Ascending aorta (tissue), 2 donors: ENCODE measurements around the gene ANKRD10. TPM values are rescaled to one million over a fixed set of nuclear protein-coding genes. Genes with fewer than 3 reads are reported as not detected.
"Not testable (repeated sequence)": the region's sequence is repeated elsewhere in the genome, so short reads cannot be mapped to it uniquely, and the experiment has no call there.

ENCODE experiments used
- DNase-seq, 2 donors: peaks; one replicate each; pipeline ENCODE4 v3.0.0-alpha.2; 2019; ENCODE audit warnings: low spot score in 2 of 2
- H3K27ac ChIP-seq, 2 donors: fragments of 200-600 bp; sonication (generic); one replicate each; pipeline ENCODE4 v1.5.1; 2016 to 2017; ENCODE audit warnings: mild to moderate bottlenecking in 1 of 2
- H3K27me3 ChIP-seq: fragments of 200-600 bp; sonication (generic); one replicate; pipeline ENCODE4 v1.5.1; 2017
- H3K36me3 ChIP-seq, 2 donors: fragments of 200-600 bp; sonication (generic); one replicate each; pipeline ENCODE4 v1.5.1; 2016
- H3K4me1 ChIP-seq, 2 donors: fragments of 200-600 bp; sonication (generic); one replicate each; pipeline ENCODE4 v1.5.1; 2016 to 2017; ENCODE audit warnings: mild to moderate bottlenecking in 1 of 2
- H3K4me3 ChIP-seq, 2 donors: fragments of 200-600 bp; sonication (generic); one replicate each; pipeline ENCODE4 v1.5.1; 2016 to 2017; ENCODE audit warnings: mild to moderate bottlenecking in 1 of 2
- H3K9me3 ChIP-seq, 2 donors: fragments of 200-600 bp; sonication (generic); one replicate each; pipeline ENCODE4 v1.5.1; 2016
- intact Hi-C: fragments of 100-400 bp; cut with DNase I; formaldehyde crosslinking; loops from one replicate; pipeline ENCODE4 v1.15.1; 2023
- total RNA-seq: library from RNA; depleted of rRNA; stranded (reverse); fragments of >200 nt; gene quantifications from one replicate; pipeline ENCODE4 v1.1.0, GENCODE V29; 2016
- TF ChIP-seq, protein P1 (sequence below), 3 experiments: fragments of 200-600 bp in 2 of 3; fragments of 450-650 bp in 1 of 3; sonication (generic) in 2 of 3; IDR thresholded peaks; one replicate each; pipeline ENCODE4 v1.5.1; 2016 to 2019; ENCODE audit warnings: antibody characterized with exemption in 3 of 3, mild to moderate bottlenecking in 1 of 3, moderate library complexity in 1 of 3

Gene ANKRD10
- total RNA-seq, 1 donor from 2014 or later: 100 TPM

DNA sequence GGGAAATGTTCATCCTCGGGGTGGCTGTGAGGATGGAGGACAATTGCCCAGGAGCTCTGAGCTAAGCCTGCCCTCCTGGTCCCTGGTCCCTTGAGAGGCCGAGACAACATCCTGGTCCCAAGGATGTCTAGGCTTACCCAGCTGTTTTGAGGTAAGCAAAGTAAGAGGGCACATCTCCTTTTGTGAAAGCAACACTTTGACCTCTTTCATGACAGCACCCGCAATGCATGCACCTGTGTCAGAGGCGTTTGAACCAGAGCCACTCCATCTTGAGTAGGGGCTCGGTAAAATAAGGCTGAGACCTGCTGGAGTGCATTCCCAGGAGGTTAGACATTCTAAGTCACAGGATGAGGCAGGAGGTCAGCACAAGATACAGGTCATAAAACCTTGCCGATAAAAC lies 43.1 kb upstream of the ANKRD10 start:
- no peak overlapping the region for H3K4me3 ChIP-seq
- H3K4me1 ChIP-seq: peaks cover 0 to 5% of the 10 kb centered on the region in 2 donors
- H3K27me3 ChIP-seq: no peaks in the 10 kb centered on the region
- H3K9me3 ChIP-seq: no peaks in the 10 kb centered on the region
- no peak overlapping the region for H3K27ac ChIP-seq
- DNase-seq: no peak
- intact Hi-C loops: loop anchor here (5.0 kb wide), 1 partner anchor 49 kb away; no protein-coding TSS in a partner anchor
- TF ChIP-seq, protein P1, sequence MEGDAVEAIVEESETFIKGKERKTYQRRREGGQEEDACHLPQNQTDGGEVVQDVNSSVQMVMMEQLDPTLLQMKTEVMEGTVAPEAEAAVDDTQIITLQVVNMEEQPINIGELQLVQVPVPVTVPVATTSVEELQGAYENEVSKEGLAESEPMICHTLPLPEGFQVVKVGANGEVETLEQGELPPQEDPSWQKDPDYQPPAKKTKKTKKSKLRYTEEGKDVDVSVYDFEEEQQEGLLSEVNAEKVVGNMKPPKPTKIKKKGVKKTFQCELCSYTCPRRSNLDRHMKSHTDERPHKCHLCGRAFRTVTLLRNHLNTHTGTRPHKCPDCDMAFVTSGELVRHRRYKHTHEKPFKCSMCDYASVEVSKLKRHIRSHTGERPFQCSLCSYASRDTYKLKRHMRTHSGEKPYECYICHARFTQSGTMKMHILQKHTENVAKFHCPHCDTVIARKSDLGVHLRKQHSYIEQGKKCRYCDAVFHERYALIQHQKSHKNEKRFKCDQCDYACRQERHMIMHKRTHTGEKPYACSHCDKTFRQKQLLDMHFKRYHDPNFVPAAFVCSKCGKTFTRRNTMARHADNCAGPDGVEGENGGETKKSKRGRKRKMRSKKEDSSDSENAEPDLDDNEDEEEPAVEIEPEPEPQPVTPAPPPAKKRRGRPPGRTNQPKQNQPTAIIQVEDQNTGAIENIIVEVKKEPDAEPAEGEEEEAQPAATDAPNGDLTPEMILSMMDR (IDR thresholded peaks at IDR 0.05): no peak
- no peaks in the 10 kb centered on the region for H3K36me3 ChIP-seq

DNA sequence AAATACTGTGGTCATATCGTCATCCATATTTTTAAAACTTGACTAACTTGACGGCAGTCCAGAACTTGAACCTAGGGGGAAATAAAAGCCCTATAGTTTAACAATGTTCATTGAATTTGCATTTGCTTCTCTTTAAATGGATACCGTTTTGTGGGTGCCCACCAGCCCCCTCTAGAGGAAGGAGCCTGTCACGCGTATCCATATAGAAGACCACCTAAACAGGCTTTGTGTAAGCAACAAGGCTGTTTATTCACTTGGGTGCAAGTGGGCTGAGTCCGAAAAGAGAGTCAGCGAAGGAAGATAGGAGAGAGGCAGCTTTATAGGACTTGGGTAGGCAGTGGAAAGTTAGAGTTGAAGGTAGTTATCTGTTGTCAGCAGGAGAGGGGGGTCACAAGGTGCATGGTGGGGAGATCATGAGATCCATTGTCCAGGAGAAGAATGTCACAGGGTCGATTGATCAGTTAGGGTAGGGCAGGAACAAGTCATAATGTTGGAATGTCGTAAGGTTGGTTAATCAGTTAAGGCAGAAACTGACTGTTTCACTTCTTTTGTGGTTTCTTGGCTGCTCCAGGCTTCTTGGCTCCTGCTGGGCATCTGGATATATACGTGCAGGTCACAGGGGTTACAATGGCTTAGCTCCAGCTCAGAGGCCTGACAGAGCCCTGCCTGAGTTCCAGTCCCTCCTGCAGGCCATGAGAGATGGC lies 42.5 kb upstream of the ANKRD10 start:
- DNase-seq: no peak
- TF ChIP-seq, protein P1 (IDR thresholded peaks at IDR 0.05): no peak
- no peaks in the 10 kb centered on the region for H3K9me3 ChIP-seq
- H3K27me3 ChIP-seq: no peaks in the 10 kb centered on the region
- peaks cover 0 to 5% of the 10 kb centered on the region in 2 donors for H3K4me1 ChIP-seq
- no peak overlapping the region for H3K4me3 ChIP-seq
- intact Hi-C loops: loop anchor here (5.0 kb wide), 1 partner anchor 50 kb away; no protein-coding TSS in a partner anchor
- H3K36me3 ChIP-seq: no peaks in the 10 kb centered on the region
- no peak overlapping the region for H3K27ac ChIP-seq

- H3K9me3 ChIP-seq, H3K36me3 ChIP-seq, H3K4me3 ChIP-seq, DNase-seq, H3K4me1 ChIP-seq, H3K27me3 ChIP-seq, H3K27ac ChIP-seq: not testable (repeated sequence)
- intact Hi-C loops: loop anchor here (5.0 kb wide), 1 partner anchor 51 kb away; no protein-coding TSS in a partner anchor
These were observed 41.3 kb upstream of the ANKRD10 start for GRCh38 chr13:110956216-110956615.

GRCh38 chr13:110955608-110956007 lies 40.7 kb upstream of the ANKRD10 start:
- not testable (repeated sequence) for DNase-seq, H3K36me3 ChIP-seq, H3K4me3 ChIP-seq, H3K4me1 ChIP-seq, H3K27me3 ChIP-seq, H3K9me3 ChIP-seq
- intact Hi-C loops: loop anchor here (2.0 to 5.0 kb wide), 2 partner anchors 41 to 52 kb away; partner anchors contain the start of gene ANKRD10
- peak overlapping the region; percentile 64 to 74 for H3K27ac ChIP-seq

DNA sequence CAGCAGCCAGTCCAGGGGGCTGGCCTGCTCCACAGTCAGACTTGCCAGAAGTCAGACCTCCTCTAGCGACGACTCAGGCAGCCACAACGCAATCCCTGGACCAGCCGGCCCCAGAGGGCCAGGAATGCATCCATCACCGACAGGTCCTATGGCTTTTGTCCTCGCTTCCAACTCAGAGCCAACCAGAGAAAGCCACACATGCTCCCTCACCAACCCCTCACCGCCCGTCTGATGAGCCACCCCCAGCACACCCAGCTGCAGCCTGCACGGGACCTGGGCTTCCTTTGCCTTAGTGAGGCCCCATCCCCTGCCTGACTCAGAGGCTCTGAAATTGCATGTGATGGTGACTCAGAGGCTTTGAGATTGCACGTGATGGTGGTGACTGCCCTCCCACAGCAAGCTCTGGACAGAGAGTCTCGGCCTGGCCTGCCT lies 40.2 kb upstream of the ANKRD10 start:
- H3K27ac ChIP-seq: peak overlapping the region; percentile 64 to 74
- intact Hi-C loops: loop anchor here (2.0 to 5.0 kb wide), 2 partner anchors 40 to 52 kb away; partner anchors contain the start of gene ANKRD10
- not testable (repeated sequence) for H3K4me3 ChIP-seq, H3K4me1 ChIP-seq, H3K36me3 ChIP-seq, H3K9me3 ChIP-seq, H3K27me3 ChIP-seq
- DNase-seq: peak; percentile 85 to 91

DNA sequence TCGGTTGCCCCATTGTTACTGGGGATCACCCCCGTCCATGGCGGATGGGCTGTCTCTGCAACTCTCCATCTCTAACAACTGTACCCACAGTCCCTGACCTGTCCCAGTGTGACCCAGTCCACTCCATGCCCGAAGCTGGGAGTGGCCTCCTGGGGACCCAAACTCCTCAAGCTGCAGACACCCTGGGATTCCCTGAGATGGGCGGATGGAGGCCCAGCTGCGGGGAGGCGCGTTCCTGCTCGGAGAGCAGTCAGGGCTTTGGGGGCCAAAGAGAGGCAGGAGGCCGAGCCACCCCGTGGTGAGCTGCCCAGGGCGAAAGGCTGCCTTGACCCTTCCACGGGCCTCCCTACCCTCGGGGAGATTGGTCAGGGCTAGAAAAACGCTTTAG lies 39.7 kb upstream of the ANKRD10 start:
- not testable (repeated sequence) for H3K4me3 ChIP-seq, H3K4me1 ChIP-seq, H3K27me3 ChIP-seq, H3K9me3 ChIP-seq, H3K36me3 ChIP-seq, DNase-seq
- peak overlapping the region; percentile 64 to 74 for H3K27ac ChIP-seq
- intact Hi-C loops: loop anchor here (2.0 kb wide), 1 partner anchor 40 kb away; the partner anchor contains the start of gene ANKRD10

DNA sequence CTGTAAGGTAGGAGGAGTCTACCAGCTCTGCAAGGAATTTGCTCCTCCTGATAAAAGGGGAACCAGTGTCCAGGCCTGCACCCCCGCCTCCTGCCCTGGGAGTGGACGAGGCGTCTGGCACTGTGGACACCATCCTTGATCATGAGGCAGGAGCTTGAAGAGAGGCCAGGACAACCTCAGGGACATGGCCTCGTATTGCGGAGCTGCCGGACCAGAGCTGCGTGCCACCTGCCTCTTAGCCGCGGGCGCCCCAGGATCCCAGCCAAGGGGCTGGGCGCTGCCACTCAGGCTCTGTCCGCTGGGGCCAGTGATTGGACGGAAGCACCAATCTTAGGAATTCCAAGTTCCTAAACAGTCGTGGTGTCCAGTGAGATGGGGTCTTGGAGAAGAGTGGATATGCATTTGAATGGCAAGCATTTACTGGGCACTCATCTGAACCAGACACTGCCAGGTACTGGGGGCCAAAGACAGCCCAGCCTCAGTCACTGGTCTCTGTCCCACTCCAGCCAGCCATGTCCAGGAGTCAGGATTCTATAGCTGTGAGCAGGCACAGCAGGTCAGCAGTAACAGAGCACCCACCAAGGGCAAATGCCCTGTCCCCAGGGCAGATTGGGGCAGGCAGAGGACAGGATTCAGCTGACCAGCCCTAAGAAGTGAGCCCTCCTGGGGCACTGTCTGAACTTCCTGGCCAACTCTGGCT lies 39.1 kb upstream of the ANKRD10 start:
- peaks cover 0 to 5% of the 10 kb centered on the region in 2 donors for H3K4me1 ChIP-seq
- TF ChIP-seq, protein P1 (IDR thresholded peaks at IDR 0.05): no peak
- H3K36me3 ChIP-seq: no peaks in the 10 kb centered on the region
- H3K27me3 ChIP-seq: no peaks in the 10 kb centered on the region
- DNase-seq: no peak
- intact Hi-C loops: loop anchor here (2.0 kb wide), 1 partner anchor 39 kb away; the partner anchor contains the start of gene ANKRD10
- H3K9me3 ChIP-seq: no peaks in the 10 kb centered on the region
- no peak overlapping the region for H3K4me3 ChIP-seq
- H3K27ac ChIP-seq: peak overlapping the region in 1 of 2 donors; percentile 74
